ENCODE results near the gene PRKG1. TPM values are rescaled to one million over a fixed set of nuclear protein-coding genes. Genes with fewer than 3 reads are reported as not detected.

The PRKG1 gene
- total and polyA plus RNA-seq, 2 experiments from 2014 or later = 18.2 to 21.1 TPM

GRCh38 chr10:51910189-51910588 lies 835.9 kb downstream of the PRKG1 start:
- Histone ChIP-seq H3K36me3 (ENCODE audit: insufficient read depth) (no peaks in the 10 kb centered on the region), H3K4me1 (ENCODE audit: insufficient read depth) (peaks cover 57% of the 10 kb centered on the region), H3K4me2 (peak overlapping the region; percentile 40; the same call in 1 of the 2 replicates), H3K27ac (ENCODE audit: low read depth) (peak overlapping the region; percentile 61), H3K27me3 (ENCODE audit: insufficient read depth) (peaks cover 52% of the 10 kb centered on the region), H3K4me3 (peak overlapping the region; percentile 17), H4K20me1 (replicated peaks; ENCODE audit: insufficient read depth) (no peaks in the 10 kb centered on the region), H3K9me2 (ENCODE audit: insufficient read depth) (no peaks in the 10 kb centered on the region), H3F3A (replicated peaks; ENCODE audit: low read depth) (no peaks in the 10 kb centered on the region), H3K79me2 (replicated peaks; ENCODE audit: insufficient read depth) (no peaks in the 10 kb centered on the region), H2AFZ (no peak overlapping the region)
- peak; percentile 96 for DNase-seq (ENCODE audit: low spot score)
- peaks cover 37% of the 10 kb centered on the region for H3K27me3 Mint-ChIP-seq (ENCODE audit: insufficient read depth, low read depth, poor library complexity)
- H3K36me3 Mint-ChIP-seq (ENCODE audit: low read depth) = peaks cover 15% of the 10 kb centered on the region
- peaks cover 7% of the 10 kb centered on the region for H3K9me3 Mint-ChIP-seq
- H3K4me3 Mint-ChIP-seq = peak overlapping the region; percentile 43
- H3K4me1 Mint-ChIP-seq = peaks cover 66% of the 10 kb centered on the region
- TF ChIP-seq EZH2 (IDR thresholded peaks at IDR 0.05; ENCODE audit: low read depth, unreplicated experiment) (no peak), ZNF331 (CRISPR knock-in tag; IDR thresholded peaks at IDR 0.05; ENCODE audit: low read depth) (no peak), CREB1 (CRISPR knock-in tag; IDR thresholded peaks at IDR 0.05; ENCODE audit: low read depth) (peak; percentile 31; the same call in 1 of the 2 replicates), EZH2phosphoT487 (IDR thresholded peaks at IDR 0.05; ENCODE audit: unreplicated experiment) (no peak), NANOG (IDR thresholded peaks at IDR 0.05; ENCODE audit: borderline replicate concordance) (peak; percentile 97), ZNF114 (CRISPR knock-in tag; IDR thresholded peaks at IDR 0.05) (peak; percentile 41; the same call in 1 of the 2 replicates), ZNF462 (CRISPR knock-in tag; IDR thresholded peaks at IDR 0.05) (peak; percentile 89), STAT1 (IDR thresholded peaks at IDR 0.05; ENCODE audit: unreplicated experiment) (no peak), POLR2AphosphoS5 (IDR thresholded peaks at IDR 0.05; ENCODE audit: low read depth) (peak; percentile 59), JUNB (IDR thresholded peaks at IDR 0.05; ENCODE audit: unreplicated experiment) (no peak)
- TF ChIP-seq, protein P1, sequence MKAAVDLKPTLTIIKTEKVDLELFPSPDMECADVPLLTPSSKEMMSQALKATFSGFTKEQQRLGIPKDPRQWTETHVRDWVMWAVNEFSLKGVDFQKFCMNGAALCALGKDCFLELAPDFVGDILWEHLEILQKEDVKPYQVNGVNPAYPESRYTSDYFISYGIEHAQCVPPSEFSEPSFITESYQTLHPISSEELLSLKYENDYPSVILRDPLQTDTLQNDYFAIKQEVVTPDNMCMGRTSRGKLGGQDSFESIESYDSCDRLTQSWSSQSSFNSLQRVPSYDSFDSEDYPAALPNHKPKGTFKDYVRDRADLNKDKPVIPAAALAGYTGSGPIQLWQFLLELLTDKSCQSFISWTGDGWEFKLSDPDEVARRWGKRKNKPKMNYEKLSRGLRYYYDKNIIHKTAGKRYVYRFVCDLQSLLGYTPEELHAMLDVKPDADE (IDR thresholded peaks at IDR 0.05) = 0 out of 2 replicates have a peak, but pooled peaks have one; percentile 35
- TF ChIP-seq, protein P2, sequence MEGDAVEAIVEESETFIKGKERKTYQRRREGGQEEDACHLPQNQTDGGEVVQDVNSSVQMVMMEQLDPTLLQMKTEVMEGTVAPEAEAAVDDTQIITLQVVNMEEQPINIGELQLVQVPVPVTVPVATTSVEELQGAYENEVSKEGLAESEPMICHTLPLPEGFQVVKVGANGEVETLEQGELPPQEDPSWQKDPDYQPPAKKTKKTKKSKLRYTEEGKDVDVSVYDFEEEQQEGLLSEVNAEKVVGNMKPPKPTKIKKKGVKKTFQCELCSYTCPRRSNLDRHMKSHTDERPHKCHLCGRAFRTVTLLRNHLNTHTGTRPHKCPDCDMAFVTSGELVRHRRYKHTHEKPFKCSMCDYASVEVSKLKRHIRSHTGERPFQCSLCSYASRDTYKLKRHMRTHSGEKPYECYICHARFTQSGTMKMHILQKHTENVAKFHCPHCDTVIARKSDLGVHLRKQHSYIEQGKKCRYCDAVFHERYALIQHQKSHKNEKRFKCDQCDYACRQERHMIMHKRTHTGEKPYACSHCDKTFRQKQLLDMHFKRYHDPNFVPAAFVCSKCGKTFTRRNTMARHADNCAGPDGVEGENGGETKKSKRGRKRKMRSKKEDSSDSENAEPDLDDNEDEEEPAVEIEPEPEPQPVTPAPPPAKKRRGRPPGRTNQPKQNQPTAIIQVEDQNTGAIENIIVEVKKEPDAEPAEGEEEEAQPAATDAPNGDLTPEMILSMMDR (conservative IDR thresholded peaks at IDR 0.05; ENCODE audit: low read depth in 2 of 2) = no peak
- TF ChIP-seq, protein P3, sequence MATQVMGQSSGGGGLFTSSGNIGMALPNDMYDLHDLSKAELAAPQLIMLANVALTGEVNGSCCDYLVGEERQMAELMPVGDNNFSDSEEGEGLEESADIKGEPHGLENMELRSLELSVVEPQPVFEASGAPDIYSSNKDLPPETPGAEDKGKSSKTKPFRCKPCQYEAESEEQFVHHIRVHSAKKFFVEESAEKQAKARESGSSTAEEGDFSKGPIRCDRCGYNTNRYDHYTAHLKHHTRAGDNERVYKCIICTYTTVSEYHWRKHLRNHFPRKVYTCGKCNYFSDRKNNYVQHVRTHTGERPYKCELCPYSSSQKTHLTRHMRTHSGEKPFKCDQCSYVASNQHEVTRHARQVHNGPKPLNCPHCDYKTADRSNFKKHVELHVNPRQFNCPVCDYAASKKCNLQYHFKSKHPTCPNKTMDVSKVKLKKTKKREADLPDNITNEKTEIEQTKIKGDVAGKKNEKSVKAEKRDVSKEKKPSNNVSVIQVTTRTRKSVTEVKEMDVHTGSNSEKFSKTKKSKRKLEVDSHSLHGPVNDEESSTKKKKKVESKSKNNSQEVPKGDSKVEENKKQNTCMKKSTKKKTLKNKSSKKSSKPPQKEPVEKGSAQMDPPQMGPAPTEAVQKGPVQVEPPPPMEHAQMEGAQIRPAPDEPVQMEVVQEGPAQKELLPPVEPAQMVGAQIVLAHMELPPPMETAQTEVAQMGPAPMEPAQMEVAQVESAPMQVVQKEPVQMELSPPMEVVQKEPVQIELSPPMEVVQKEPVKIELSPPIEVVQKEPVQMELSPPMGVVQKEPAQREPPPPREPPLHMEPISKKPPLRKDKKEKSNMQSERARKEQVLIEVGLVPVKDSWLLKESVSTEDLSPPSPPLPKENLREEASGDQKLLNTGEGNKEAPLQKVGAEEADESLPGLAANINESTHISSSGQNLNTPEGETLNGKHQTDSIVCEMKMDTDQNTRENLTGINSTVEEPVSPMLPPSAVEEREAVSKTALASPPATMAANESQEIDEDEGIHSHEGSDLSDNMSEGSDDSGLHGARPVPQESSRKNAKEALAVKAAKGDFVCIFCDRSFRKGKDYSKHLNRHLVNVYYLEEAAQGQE (IDR thresholded peaks at IDR 0.05; ENCODE audit: unreplicated experiment) = no peak
- H3K27ac Mint-ChIP-seq = peak overlapping the region; percentile 87
- ATAC-seq = peak; percentile 92

Data from GM23338 (cell line).